ENCODE measurements around the gene BTNL2.

BTNL2 gene

DNA sequence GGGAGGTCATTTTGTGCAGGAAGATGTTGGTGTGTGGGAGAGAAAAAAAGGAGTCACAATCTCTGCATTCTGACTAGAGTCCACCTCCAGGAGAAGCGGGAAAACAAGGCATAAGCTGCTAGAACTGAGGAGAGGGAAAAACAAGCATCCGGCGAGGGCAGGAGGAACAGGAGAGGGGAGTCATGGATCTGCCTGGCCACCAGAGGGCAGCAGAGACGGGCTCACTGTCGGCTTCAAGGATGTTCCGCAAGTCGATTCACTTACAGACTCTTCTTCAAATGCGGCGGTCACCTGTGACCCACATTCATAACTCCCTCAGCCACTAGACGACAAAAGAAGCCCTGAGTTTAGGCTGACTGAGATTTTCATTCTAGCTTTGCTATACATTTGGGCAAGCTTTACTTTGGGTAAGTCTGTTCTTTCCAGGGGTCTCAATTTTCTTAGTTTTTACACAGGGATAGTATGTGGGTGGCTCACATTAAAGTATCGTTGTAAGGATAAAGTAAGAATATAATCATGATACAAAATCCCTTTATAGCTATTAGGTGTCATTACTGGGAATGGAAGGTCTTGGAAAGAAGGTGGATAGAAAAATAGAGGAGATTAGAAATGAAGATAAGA is 6.6 kb upstream of the BTNL2 start:
- peak; percentile 58 for DNase-seq

- DNase-seq: no peak
Measured at GRCh38 chr6:32411566-32412327, 4.8 kb upstream of the BTNL2 start.

DNA sequence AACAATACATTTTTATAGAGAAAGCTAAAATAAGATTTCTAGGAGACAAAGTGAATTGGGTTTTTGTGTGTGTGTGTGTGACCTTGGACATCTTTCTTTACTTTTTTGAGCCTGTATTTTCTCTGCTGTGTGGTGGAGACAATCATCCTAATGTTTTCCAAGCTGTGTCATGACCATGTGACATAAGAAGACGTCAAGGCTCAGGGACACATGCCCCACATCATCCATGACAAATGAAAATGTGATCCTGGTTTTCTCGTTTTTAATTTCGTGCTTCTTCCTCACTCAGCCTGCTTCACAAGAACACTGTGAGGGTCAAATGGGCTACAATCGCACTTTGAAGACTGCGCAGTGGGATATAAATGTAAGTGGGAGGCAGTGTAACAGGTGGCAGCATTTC is 3.9 kb upstream of the BTNL2 start:
- DNase-seq: no peak

DNA sequence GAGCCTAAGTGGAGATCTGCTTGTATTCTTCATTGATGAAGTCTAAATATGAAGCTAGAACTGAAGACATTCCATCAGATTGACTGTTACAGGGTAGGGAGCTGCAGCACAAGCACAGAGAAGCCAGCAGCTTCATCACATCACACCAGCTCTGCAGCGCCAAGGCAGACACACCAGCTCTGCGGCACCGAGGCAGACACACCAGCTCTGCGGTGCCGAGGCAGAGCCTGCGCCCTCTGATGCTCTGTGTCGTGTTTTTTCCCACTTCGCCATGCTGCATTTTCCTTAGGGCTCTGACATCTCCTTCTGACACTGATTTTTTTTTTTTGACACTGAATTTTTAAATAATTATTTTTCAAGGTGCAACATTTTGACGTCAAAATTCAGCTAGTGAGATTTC is 784 bp downstream of the BTNL2 start:
- DNase-seq: no peak

- DNase-seq: no peak
Measured at GRCh38 chr6:32405656-32406055, 1.3 kb downstream of the BTNL2 start.

GRCh38 chr6:32402812-32403211 is 4.2 kb downstream of the BTNL2 start:
- DNase-seq: no peak

DNA sequence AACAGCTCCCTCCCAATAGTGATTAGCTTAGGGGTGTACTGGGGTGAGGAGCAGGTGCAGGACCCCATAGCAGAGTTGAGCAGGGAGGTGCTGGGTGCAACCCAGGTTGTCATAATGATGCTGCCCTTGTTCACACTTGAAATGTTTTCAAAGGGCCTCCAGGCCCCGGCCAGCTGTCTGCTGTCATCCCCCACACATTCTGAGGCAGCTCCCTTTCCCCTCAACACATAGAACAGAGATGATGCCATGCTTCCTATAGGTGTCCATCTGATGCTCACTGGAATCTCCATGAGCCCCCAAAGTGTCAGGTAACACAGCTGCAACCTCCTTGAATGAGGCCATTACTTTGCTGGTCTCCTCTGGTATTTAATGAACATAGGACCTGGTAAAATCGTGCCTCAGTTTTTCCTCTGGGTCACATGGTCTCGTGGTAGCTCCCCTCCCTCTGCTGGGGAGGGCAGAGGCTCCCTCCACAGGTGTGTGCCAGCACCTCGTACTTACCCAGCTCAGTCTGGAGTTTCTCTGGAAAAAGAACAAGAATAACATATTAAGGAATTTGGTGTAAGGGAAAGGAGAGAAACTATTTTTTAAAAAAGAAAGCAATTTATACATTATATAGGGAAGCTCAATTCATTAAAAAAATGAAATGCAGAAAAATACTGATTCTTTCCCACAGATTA is 5.6 kb downstream of the BTNL2 start:
- no peak for DNase-seq

DNA sequence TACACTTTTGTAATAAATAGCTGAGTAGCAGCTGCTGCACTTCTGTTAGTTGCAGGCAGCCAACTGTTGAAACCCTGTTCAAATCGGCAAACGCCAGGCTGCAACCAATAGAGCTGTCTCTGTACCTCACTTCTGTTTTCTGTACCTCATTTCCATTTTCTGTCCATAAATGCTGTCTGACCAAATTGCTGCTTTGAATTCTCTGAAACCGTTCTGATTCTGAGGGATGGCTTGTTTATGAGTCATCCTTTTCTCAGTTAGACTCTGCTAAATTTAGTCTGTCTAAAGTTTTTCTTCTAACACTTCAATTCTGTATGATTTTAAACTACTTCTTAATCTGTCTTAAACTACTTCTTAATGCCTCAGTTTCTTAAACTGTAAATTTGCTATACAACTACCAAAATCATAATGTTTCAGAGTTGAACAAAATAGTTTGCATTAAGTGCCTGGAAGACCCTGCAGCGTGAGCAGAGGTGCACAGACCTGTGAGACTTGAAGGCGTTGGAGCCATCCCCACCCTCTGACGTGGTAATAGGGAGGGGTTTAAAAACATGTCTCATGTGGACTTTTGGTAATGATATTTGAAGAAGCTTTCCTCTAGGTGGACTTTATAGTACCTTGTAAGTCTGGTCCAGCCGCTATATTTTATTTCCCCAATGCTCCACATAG is 9.6 kb downstream of the BTNL2 start:
- no peak for DNase-seq

DNA sequence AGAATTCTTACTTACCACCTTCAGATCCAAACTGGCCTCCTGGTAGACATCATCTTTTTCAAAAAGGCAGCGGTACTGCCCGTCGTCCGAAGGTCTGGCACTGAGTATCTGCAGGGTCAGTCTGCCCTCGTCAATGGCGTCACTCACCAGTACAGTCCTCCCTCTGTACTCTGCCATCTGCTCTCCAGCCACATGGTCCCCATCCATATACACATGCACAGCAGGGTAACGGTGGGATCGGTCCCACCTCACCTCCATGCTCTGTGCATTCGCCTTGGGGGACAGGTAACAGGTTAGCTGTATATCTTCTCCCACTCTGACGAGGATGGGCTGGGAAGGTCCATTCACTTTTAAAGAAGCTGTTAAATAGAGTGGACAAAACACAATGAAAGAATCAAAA is 11.0 kb downstream of the BTNL2 start:
- no peak for DNase-seq

DNA sequence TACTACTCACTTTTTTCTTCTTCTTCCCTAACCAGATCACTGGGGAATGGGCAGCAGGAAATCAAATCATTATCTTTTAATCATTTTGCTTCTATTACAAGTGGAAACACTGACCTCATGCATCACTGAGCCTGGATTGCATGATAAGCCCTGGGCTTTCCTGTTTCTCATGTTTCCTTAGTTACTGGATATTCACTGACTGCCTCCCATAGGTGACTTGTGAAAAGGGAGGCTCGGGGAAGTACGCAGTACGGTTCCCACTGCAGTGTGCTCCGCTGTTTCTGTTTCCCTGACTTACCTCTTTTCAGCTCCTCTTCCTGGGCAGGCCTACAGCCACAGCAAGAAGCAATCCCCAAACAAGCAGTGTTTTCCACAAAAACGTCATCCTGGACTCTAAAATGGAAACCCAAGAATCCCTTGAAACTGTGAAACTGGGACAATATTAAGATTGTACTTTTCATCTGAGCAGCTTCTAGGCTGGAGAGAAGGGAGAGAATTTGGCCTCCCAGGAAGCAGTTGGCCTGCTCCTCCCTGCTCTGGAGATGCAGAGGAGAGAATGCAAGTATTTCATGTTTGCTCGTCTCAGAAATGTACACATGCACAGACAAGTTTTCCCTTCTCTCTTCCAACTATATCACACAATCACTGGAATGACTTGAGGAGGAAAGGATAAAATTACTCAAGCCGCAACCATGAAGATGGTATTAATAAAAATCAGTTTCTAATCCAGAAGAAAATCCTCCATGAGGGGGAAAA is 13.1 kb downstream of the BTNL2 start:
- DNase-seq: no peak

GRCh38 chr6:32391505-32391904 is 15.5 kb downstream of the BTNL2 start:
- no peak for DNase-seq

GRCh38 chr6:32387589-32388340 is 19.2 kb downstream of the BTNL2 start:
- DNase-seq: no peak

DNA sequence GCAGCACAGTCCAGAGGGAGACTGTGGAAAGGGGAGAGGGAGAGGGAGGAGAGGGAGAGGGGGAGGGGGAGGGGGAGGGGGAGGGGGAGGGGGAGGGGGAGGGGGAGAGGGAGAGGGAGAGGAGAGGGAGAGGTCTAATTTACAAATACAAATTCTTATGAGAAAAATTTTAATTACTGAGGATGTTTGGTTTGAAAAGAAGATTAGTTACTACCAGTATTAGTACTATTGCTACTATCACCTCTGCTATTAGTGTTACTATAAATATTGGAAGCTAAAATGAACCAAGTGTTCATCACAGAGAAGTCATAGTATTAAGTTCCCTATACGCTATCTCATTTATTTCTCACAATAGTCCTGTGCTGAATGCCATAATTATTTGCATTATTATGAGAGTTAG is 20.9 kb downstream of the BTNL2 start:
- no peak for DNase-seq

DNA sequence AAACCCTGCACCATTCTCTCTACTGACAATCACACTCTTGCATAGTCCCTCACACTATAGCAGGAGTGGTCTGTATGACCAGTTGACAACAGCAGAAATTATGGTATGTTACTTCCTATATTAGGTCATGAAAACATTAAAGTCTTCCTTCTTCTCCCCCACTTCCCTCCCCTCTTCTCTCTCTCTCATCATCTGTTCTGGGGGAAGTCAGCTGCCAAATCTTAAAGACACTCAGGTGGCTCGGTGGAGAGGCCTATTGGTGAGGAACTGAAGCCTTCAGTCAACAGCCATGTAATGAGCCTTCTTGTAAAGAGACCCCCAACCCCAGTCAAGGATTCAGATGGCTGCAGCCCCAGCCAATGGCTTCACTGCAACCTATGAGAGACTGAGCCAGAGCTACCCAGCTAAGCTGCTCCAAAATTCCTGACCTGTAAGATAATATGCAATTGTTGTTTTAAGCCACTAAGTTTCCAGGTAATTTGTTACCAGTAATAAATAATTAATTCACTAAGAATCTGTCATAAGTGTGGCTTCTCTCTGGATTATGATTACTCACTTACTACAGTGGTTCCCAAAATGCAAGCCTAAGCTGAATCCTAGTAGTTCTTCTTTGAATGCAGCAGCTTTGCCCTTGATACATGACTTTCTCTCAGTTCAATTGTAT is 24.1 kb downstream of the BTNL2 start:
- DNase-seq: no peak

- no peak for DNase-seq
Measured at GRCh38 chr6:32379545-32379944, 27.4 kb downstream of the BTNL2 start.

GRCh38 chr6:32375739-32376529 is 31.0 kb downstream of the BTNL2 start:
- DNase-seq: no peak

GRCh38 chr6:32371803-32372202 is 35.2 kb downstream of the BTNL2 start, which contains the start of gene TSBP1:
Gene TSBP1 (minus strand): TSS chr6:32371903. CDS start chr6:32371706, 197 bp downstream.
- no peak for DNase-seq

GRCh38 chr6:32371229-32371628 is 35.8 kb downstream of the BTNL2 start:
- DNase-seq: no peak

GRCh38 chr6:32370505-32370904 is 36.5 kb downstream of the BTNL2 start:
- DNase-seq: no peak

GRCh38 chr6:32369660-32370059 is 37.3 kb downstream of the BTNL2 start:
- no peak for DNase-seq

- no peak for DNase-seq
Measured at GRCh38 chr6:32367644-32368043, 39.3 kb downstream of the BTNL2 start.

All from NCI-H69 (cell line).